Rectal smooth muscle tissue (tissue), 1 donor: ENCODE data around the gene PFN4.

Experiments
- H3K27ac ChIP-seq: one replicate; pipeline ENCODE4 v1.7.0; 2013; ENCODE audit warnings: low read depth, low read length, inconsistent platforms
- H3K27me3 ChIP-seq: one replicate; pipeline ENCODE4 v1.7.0; 2013; ENCODE audit warnings: low read length; ENCODE audit not compliant: control insufficient read depth, insufficient read depth
- H3K36me3 ChIP-seq: one replicate; pipeline ENCODE4 v1.7.0; 2013; ENCODE audit warnings: low read length; ENCODE audit not compliant: control insufficient read depth, insufficient read depth
- H3K4me1 ChIP-seq: one replicate; pipeline ENCODE4 v1.7.0; 2013; ENCODE audit warnings: low read length; ENCODE audit not compliant: control insufficient read depth, insufficient read depth
- H3K4me3 ChIP-seq: one replicate; pipeline ENCODE4 v1.7.0; 2013; ENCODE audit warnings: low read length
- H3K9ac ChIP-seq: one replicate; pipeline ENCODE4 v1.7.0; 2013; ENCODE audit warnings: low read length

PFN4 gene

DNA sequence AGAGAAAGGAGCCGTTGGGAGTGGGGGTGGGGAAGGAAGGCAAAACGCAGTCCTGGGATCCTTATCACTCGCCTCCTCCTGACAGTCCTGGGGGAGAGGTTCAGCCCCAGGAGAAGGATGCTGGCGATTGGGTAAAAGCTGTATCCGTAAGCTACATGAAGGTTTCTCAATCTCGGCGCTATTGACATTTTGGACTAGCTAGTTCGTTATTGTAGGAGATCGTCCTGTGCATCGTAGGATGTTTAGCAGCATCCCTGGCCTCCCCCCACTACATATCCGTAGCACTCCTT is 38.0 kb downstream of the PFN4 start:
- no peaks in the 10 kb centered on the region for H3K27me3 ChIP-seq
- H3K9ac ChIP-seq: peak overlapping the region; percentile 94
- H3K4me3 ChIP-seq: peak overlapping the region; percentile 65
- H3K27ac ChIP-seq: peak overlapping the region; percentile 93
- peaks cover 3% of the 10 kb centered on the region for H3K36me3 ChIP-seq
- peaks cover 8% of the 10 kb centered on the region for H3K4me1 ChIP-seq

DNA sequence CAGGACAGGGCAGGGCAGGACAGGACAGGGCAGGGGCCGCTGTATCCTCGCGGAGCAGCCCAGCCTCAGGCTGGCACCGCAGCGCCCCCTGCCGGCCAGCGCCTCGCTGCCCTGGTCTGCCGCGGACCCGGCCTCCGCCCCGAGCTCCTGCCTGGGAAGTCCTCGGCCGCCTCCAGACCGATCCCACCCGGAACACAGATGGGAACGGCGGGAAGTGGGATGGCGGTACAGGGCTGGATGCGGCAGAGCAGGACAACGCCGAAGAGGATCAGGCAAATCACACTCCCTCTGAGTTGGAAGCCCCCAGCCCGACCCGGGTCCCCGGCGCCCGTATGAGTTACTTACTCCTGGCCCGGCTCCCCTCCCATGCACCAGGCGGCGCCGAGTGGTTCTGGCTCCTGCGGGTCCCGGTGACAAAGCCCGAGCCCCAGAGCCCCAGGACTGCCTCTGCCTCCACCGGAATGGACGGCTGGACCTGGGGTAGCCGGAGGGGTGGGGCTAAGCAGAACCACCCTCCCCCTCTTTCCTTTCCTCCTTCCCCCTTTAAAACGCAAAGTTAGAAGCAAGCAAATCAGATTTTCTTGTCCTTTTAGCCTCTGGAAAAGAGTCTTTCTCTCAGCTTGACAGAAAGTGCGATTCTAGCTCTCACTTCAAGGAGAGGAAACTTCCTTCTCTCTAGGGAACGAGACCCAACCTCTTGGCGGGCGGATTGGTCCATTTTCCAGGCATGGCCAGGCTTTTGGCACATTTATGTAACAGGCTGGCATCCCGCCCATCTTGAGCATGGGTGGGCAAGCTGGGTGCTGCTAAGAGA is 38.5 kb downstream of the PFN4 start, which contains the start of gene TP53I3:
Gene TP53I3 (minus strand): TSS at position 449 of the 814 bp plus-strand sequence. CDS start 508 bp downstream, outside the sequence.
- H3K4me3 ChIP-seq: peak within 1 kb of the TSS; percentile 65
- H3K27ac ChIP-seq: peak within 1 kb of the TSS; percentile 93
- peak within 1 kb of the TSS; percentile 94 for H3K9ac ChIP-seq
- peaks cover 5% of the 10 kb centered on the region for H3K36me3 ChIP-seq
- peaks cover 8% of the 10 kb centered on the region for H3K4me1 ChIP-seq
- H3K27me3 ChIP-seq: no peaks in the 10 kb centered on the region

- Histone ChIP-seq H3K36me3 (peaks cover 8% of the 10 kb centered on the region), H3K27ac (peak overlapping the region; percentile 93)
Observed at GRCh38 chr2:24083567-24084385, 39.4 kb downstream of the PFN4 start.

GRCh38 chr2:24082787-24083566 is 40.2 kb downstream of the PFN4 start:
- Histone ChIP-seq H3K27ac (peak overlapping the region; percentile 93), H3K9ac (peak overlapping the region; percentile 63), H3K27me3 (no peaks in the 10 kb centered on the region), H3K4me3 (peak overlapping the region; percentile 65), H3K36me3 (peaks cover 8% of the 10 kb centered on the region), H3K4me1 (peaks cover 8% of the 10 kb centered on the region)

More at GRCh38 chr2:24083567-24084385, 39.4 kb downstream of the PFN4 start:
- Histone ChIP-seq H3K4me3 (peak overlapping the region; percentile 65), H3K27me3 (no peaks in the 10 kb centered on the region), H3K9ac (peak overlapping the region; percentile 63), H3K4me1 (peaks cover 8% of the 10 kb centered on the region)

DNA sequence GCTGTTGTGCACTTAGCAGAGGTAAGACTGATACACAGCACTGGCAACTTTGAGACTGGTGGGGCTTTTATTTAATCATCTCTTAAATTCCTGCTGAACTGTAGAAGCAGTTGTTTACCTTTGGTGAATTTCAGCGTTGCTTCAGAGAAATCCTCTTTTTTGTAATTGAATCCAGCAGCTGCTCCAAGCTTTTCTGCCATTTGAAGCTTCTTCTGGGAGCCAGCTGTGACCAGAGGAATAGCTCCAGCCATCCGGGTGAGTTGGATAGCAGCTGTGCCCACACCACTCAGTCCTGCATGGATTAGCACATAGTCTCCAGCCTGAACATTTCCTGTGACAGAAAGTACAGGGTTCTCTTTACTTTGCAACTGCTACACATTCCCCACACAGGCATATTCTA is 42.4 kb downstream of the PFN4 start:
- no peak overlapping the region for H3K27ac ChIP-seq
- peaks cover 10% of the 10 kb centered on the region for H3K36me3 ChIP-seq
- peaks cover 13% of the 10 kb centered on the region for H3K4me1 ChIP-seq
- no peak overlapping the region for H3K9ac ChIP-seq
- H3K27me3 ChIP-seq: no peaks in the 10 kb centered on the region
- no peak overlapping the region for H3K4me3 ChIP-seq

DNA sequence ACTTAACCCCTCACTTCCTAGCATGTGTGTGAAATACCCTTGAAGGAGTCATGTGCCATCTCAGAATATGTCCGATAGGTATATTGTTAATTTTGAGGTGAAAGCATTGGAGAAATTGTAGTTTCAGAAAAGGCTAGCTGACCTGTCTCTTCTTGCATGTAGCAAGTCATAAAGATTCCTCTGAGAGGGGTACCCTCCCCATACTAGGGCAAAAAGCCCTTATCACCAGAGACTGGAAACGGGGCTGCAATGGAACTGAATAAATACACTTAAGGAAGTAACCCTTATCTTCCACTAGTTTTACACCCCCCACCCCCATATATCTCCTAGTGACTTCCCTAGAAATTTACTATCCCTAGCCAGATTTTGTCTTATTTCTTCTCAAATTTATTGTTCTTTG is 45.3 kb downstream of the PFN4 start:
- peaks cover 8% of the 10 kb centered on the region for H3K4me1 ChIP-seq
- H3K9ac ChIP-seq: no peak overlapping the region
- H3K4me3 ChIP-seq: peak overlapping the region; percentile 76
- H3K36me3 ChIP-seq: peaks cover 13% of the 10 kb centered on the region
- peak overlapping the region; percentile 95 for H3K27ac ChIP-seq
- no peaks in the 10 kb centered on the region for H3K27me3 ChIP-seq

DNA sequence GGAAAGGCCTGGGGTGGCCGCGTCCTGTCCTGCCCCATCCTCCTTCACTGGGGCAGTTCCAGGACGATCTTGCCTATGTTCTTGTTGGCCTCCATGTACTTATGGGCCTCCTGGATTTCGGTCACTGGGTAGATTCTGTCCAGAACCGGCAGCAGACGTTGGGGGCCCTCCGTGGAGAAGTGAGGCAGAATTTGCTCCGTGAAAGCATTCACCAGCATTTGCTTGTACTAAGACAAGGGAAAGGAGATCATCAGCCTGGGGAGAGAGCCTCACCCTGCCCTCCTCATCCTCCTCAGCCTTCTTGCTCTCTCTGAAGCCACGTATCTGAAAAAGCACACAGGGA is 45.6 kb downstream of the PFN4 start:
- H3K36me3 ChIP-seq: peaks cover 10% of the 10 kb centered on the region
- H3K4me1 ChIP-seq: peaks cover 8% of the 10 kb centered on the region
- H3K4me3 ChIP-seq: peak overlapping the region; percentile 76
- H3K9ac ChIP-seq: peak overlapping the region; percentile 86
- no peaks in the 10 kb centered on the region for H3K27me3 ChIP-seq
- peak overlapping the region; percentile 95 for H3K27ac ChIP-seq

- H3K36me3 ChIP-seq: peaks cover 10% of the 10 kb centered on the region
Observed at GRCh38 chr2:24076849-24077534, 46.1 kb downstream of the PFN4 start.

GRCh38 chr2:24075915-24076848 is 47.0 kb downstream of the PFN4 start, which contains the start of gene SF3B6:
TSS of gene SF3B6 (minus strand) at chr2:24076326. CDS start at chr2:24076229, 97 bp downstream.
- Histone ChIP-seq H3K36me3 (peaks cover 10% of the 10 kb centered on the region), H3K9ac (peak within 1 kb of the TSS; percentile 99), H3K4me1 (peaks cover 8% of the 10 kb centered on the region), H3K27me3 (no peaks in the 10 kb centered on the region), H3K4me3 (peak within 1 kb of the TSS; percentile 99), H3K27ac (peak within 1 kb of the TSS; percentile 95)

More at GRCh38 chr2:24076849-24077534, 46.1 kb downstream of the PFN4 start:
- Histone ChIP-seq H3K4me1 (peaks cover 8% of the 10 kb centered on the region), H3K27ac (peak overlapping the region; percentile 95), H3K27me3 (no peaks in the 10 kb centered on the region), H3K4me3 (peak overlapping the region; percentile 76), H3K9ac (peak overlapping the region; percentile 86)

- H3K4me3 ChIP-seq: peak overlapping the region; percentile 99
- no peaks in the 10 kb centered on the region for H3K27me3 ChIP-seq
- H3K9ac ChIP-seq: no peak overlapping the region
- no peak overlapping the region for H3K27ac ChIP-seq
- peaks cover 10% of the 10 kb centered on the region for H3K36me3 ChIP-seq
- H3K4me1 ChIP-seq: peaks cover 8% of the 10 kb centered on the region
Observed at GRCh38 chr2:24075259-24075658, 47.9 kb downstream of the PFN4 start.

GRCh38 chr2:24073816-24074215 is 49.3 kb downstream of the PFN4 start:
- Histone ChIP-seq H3K4me1 (peaks cover 8% of the 10 kb centered on the region), H3K27me3 (no peaks in the 10 kb centered on the region), H3K27ac (no peak overlapping the region), H3K4me3 (no peak overlapping the region), H3K36me3 (peaks cover 12% of the 10 kb centered on the region), H3K9ac (no peak overlapping the region)
